RWPE1 (cell line): ENCODE results near the gene CCL28.
"Not testable (repeated sequence)": the region's sequence is repeated elsewhere in the genome, so short reads cannot be mapped to it uniquely, and the experiment has no call there.

Experiments used
- CTCF ChIA-PET: fragments of 350-600 bp; sonication (Branson Sonifier 250); formaldehyde crosslinking; extraction: SDS; loops from one replicate; lab custom pipeline; 2021; lab: Yijun Ruan, JAX
- POLR2A ChIA-PET: fragments of 400-600 bp; formaldehyde crosslinking; extraction: SDS; loops from one replicate; lab custom pipeline; 2020; ENCODE audit warnings: antibody characterized with exemption; ENCODE audit not compliant: low non-redundant PET; lab: Yijun Ruan, JAX
- DNase-seq: peaks from one replicate; pipeline ENCODE4 v3.0.0; 2012; ENCODE audit warnings: low spot score
- H3K27ac ChIP-seq: fragments of 450-650 bp; 2 replicates; pipeline ENCODE4 v1.5.1; 2017
- CTCF ChIP-seq: fragments of 450-650 bp; conservative IDR thresholded peaks from 2 replicates; pipeline ENCODE4 v1.5.1; 2017; ENCODE audit warnings: low read depth, mild to moderate bottlenecking

Gene CCL28

GRCh38 chr5:43412644-43413043 lies 453 bp upstream of the CCL28 start:
- ChIA-PET CTCF (interaction anchor here (0.6 kb wide), 1 partner anchor 301 kb away, joined by 3 read pairs; no protein-coding TSS in a partner anchor), POLR2A (no interaction called here)
- H3K27ac ChIP-seq = no peak overlapping the region
- TF ChIP-seq CTCF = no peak
- DNase-seq = no peak

DNA sequence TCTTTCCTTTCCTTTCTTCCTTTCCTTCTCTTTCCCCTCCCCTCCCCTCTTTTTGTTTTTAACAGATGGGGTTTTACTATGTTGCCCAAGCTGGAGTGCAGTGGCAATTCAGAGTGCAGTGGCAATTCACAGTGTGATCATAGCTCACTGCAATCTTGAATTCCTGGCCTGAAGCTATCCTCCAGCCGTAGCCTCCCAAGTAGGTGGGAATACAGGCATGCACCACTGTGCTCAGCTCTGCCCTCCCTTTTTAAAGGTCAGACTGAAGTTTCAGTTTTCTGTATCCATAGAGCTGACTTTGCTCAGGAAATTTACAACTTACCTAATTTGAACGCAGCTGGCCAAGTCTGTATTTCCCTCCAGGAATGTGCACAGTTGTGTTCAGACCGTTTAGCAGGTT lies 696 bp downstream of the CCL28 start:
- CTCF ChIA-PET = interaction anchor here (0.5 to 1.4 kb wide), 2 partner anchors 22 to 371 kb away, joined by 3 read pairs; no protein-coding TSS in a partner anchor
- POLR2A ChIA-PET = no interaction called here
- TF ChIP-seq CTCF = no peak
- no peak overlapping the region for H3K27ac ChIP-seq
- no peak for DNase-seq

DNA sequence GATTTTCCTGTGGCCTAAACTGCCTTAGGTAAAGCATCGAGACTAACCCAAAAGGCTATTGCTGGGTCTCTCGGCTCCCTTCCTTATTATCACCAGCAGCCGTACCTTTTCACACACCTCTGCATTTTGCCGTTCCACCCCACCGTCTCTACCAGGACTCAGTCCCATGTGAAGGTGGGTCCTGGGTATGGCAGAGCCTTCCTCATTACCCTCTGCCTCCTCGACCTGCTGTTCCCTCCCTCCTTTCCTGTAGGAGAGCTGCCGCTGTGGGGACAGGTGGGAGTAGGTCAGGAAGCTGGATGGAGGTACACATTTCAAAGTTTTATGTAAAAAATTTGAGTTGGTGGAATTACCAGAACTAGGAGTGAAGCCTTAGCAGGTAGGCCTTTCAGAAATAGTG lies 1.8 kb downstream of the CCL28 start:
- DNase-seq = no peak
- CTCF ChIA-PET = no interaction called here
- POLR2A ChIA-PET = no interaction called here
- H3K27ac ChIP-seq = no peak overlapping the region
- no peak for TF ChIP-seq CTCF

DNA sequence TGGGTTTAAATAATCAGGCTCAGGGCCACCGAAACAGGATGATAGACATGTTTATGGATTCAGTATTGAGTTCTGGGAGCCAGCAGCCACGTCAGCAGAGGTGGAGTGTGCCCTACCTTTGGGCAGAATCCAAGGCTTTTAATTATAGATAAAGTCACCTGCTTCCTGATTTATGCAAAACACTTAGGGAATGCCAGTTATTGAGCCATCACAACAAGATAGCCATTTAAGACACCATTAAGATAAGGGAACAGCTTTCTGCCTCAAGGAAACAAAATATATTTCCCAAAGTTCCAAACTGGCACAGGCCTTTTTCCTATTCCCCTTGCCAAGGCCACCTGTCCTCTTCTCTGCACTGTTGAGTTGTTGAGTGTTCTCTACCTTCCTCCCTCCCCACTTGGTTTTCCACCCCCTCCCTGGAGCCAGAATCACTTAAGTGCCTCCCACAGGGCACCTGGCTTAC lies 2.4 kb downstream of the CCL28 start:
- no peak overlapping the region for H3K27ac ChIP-seq
- TF ChIP-seq CTCF = no peak
- ChIA-PET POLR2A (no interaction called here), CTCF (no interaction called here)
- DNase-seq = no peak

- H3K27ac ChIP-seq, POLR2A ChIA-PET, CTCF ChIA-PET, DNase-seq: not testable (repeated sequence)
Observed at GRCh38 chr5:43402524-43403066, 9.6 kb downstream of the CCL28 start.

DNA sequence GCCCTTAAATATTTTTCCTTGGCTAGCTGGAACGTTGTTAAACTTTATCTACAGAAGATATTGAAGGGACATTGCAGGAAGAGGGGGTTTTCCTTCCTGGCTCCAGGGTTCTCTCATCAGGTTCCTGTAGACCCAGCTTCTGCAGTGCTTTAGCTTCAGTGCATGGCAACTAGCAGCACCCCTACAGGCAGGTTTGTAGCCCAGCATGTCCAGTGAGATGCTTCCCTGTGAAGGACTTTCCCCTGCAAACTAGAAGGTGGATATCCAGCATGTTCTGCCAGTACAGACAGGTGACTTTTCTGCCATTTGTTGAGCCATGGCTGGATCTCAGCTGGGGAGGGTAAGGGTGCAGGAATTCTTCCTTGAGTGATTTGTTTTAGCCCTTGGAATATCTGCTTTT lies 10.4 kb downstream of the CCL28 start:
- DNase-seq = no peak
- CTCF ChIA-PET = interaction anchor here (0.7 kb wide), 1 partner anchor 16 kb away, joined by 4 read pairs; no protein-coding TSS in a partner anchor
- POLR2A ChIA-PET = no interaction called here
- no peak for TF ChIP-seq CTCF
- H3K27ac ChIP-seq = no peak overlapping the region

DNA sequence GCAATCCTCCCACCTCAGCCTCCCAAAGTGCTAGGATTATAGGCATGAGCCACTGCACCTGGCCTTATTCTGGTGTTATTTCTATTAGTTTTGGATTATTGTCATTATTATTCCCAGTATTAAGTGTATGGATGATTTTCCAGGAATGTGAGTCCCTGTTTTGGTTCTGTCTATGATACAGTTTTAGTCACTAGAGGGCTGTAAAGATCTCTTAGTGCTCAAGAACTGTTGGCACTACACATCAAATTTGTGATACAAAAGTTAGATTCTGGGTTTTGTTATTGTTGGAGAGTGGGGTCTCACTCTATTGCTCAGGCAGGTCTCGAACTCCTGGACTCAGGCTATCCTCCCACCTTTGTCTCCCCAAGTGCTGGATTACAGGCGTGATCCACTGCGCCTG lies 12.1 kb downstream of the CCL28 start:
- H3K27ac ChIP-seq = no peak overlapping the region
- DNase-seq = no peak
- CTCF ChIA-PET = interaction anchor here (0.6 to 1.0 kb wide), 4 partner anchors 79 to 190 kb away, joined by 3 to 7 read pairs (median 5); no protein-coding TSS in a partner anchor
- peak; percentile 30 for TF ChIP-seq CTCF
- POLR2A ChIA-PET = no interaction called here
